Activated CD8-positive, alpha-beta T cell treated with anti-CD3 and anti-CD28 coated beads for 36 hours (primary cell): ENCODE results near the gene RPS18. TPM values are rescaled to one million over a fixed set of nuclear protein-coding genes. Genes with fewer than 3 reads are reported as not detected.

ENCODE experiments used
- ATAC-seq: fragments of 200-7000 bp; cut with Tn5 transposase; one replicate; pipeline ENCODE4 v1.10.0; 2021; ENCODE audit warnings: mild to moderate bottlenecking, moderate library complexity
- CTCF ChIA-PET: fragments of 350-600 bp; sonication (Branson Sonifier 250); formaldehyde crosslinking; loops from one replicate; lab custom pipeline; 2021; ENCODE audit warnings: antibody characterized with exemption; lab: Charles Lee
- POLR2A ChIA-PET: fragments of 350-600 bp; sonication (Branson Sonifier 250); formaldehyde crosslinking; loops from one replicate; lab custom pipeline; 2021; ENCODE audit warnings: antibody characterized with exemption; lab: Charles Lee
- DNase-seq: peaks from one replicate; pipeline ENCODE4 v3.0.0-alpha.2; 2020
- H3K27ac Mint-ChIP-seq: one replicate; pipeline ENCODE4 v1.8.0; 2021; ENCODE audit warnings: mild to moderate bottlenecking, mixed read lengths
- H3K27me3 Mint-ChIP-seq: one replicate; pipeline ENCODE4 v1.8.0; 2021; ENCODE audit warnings: mixed read lengths
- H3K36me3 Mint-ChIP-seq: one replicate; pipeline ENCODE4 v1.8.0; 2021; ENCODE audit warnings: low read depth, mixed read lengths
- H3K4me1 Mint-ChIP-seq: one replicate; pipeline ENCODE4 v1.8.0; 2021; ENCODE audit warnings: low read depth, mixed read lengths
- H3K4me3 Mint-ChIP-seq: one replicate; pipeline ENCODE4 v1.8.0; 2021; ENCODE audit warnings: mild to moderate bottlenecking, moderate library complexity, mixed read lengths
- H3K9me3 Mint-ChIP-seq: one replicate; pipeline ENCODE4 v1.8.0; 2021; ENCODE audit warnings: mixed read lengths
- CTCF ChIP-seq: fragments of 200-600 bp; IDR thresholded peaks from one replicate; pipeline ENCODE4 v1.8.0; 2022; ENCODE audit warnings: antibody characterized with exemption, mild to moderate bottlenecking
- intact Hi-C: fragments of 100-400 bp; cut with micrococcal nuclease; formaldehyde crosslinking; loops from one replicate; pipeline ENCODE4 v1.10.0; 2022
- total RNA-seq, 2 experiments: library from RNA; stranded (reverse); gene quantifications; one replicate each; pipeline ENCODE4 v1.2.3, GENCODE V29; 2021

Gene RPS18
- total RNA-seq, 2 experiments from 2014 or later: 4,910 to 4,938 TPM

GRCh38 chr6:33264015-33264414 lies 7.9 kb upstream of the RPS18 start:
- H3K9me3 Mint-ChIP-seq: no peaks in the 10 kb centered on the region
- TF ChIP-seq CTCF: no peak
- no peaks in the 10 kb centered on the region for H3K27me3 Mint-ChIP-seq
- H3K36me3 Mint-ChIP-seq: peaks cover 49% of the 10 kb centered on the region
- ChIA-PET POLR2A (interaction anchor here (1.1 to 2.9 kb wide), 3 partner anchors 8 to 13 kb away, joined by 3 to 19 read pairs (median 5); partner anchors contain the start of genes B3GALT4, RPS18 and VPS52), CTCF (interaction anchor here (0.7 kb wide), 1 partner anchor 8 kb away, joined by 3 read pairs; the partner anchor contains the start of genes RPS18 and VPS52)
- peaks cover 11% of the 10 kb centered on the region for H3K4me1 Mint-ChIP-seq
- ATAC-seq: peak; percentile 39
- intact Hi-C loops: no loop called here
- DNase-seq: no peak
- H3K4me3 Mint-ChIP-seq: no peak overlapping the region
- H3K27ac Mint-ChIP-seq: peak overlapping the region; percentile 56

GRCh38 chr6:33271117-33271467 lies 783 bp upstream of the RPS18 start:
- intact Hi-C loops: no loop called here
- no peak for TF ChIP-seq CTCF
- H3K9me3 Mint-ChIP-seq: no peaks in the 10 kb centered on the region
- peaks cover 68% of the 10 kb centered on the region for H3K36me3 Mint-ChIP-seq
- H3K27ac Mint-ChIP-seq: peak overlapping the region; percentile 100
- no peaks in the 10 kb centered on the region for H3K27me3 Mint-ChIP-seq
- ATAC-seq: peak; percentile 12
- DNase-seq: no peak
- H3K4me3 Mint-ChIP-seq: peak overlapping the region; percentile 95
- ChIA-PET POLR2A (interaction anchor here (0.7 to 4.5 kb wide), 32 partner anchors 8 to 427 kb away, joined by 3 to 67 read pairs (median 8); partner anchors contain the start of genes HLA-DMA, HSD17B8, PFDN6 and PSMB8), CTCF (interaction anchor here (0.9 to 5.4 kb wide), 9 partner anchors 11 to 299 kb away, joined by 3 to 36 read pairs (median 4); partner anchors contain the start of genes HSD17B8, PFDN6 and WDR46)
- peaks cover 31% of the 10 kb centered on the region for H3K4me1 Mint-ChIP-seq

- ChIA-PET CTCF (interaction anchor here (1.0 to 5.4 kb wide), 10 partner anchors 9 to 307 kb away, joined by 3 to 36 read pairs (median 4); partner anchors contain the start of genes BAK1, HSD17B8, PFDN6 and WDR46), POLR2A (interaction anchor here (0.7 to 4.5 kb wide), 30 partner anchors 9 to 301 kb away, joined by 3 to 67 read pairs (median 8); partner anchors contain the start of genes HSD17B8, PFDN6, RGL2 and RING1)
- no peaks in the 10 kb centered on the region for H3K27me3 Mint-ChIP-seq
- no peaks in the 10 kb centered on the region for H3K9me3 Mint-ChIP-seq
- H3K4me1 Mint-ChIP-seq: peaks cover 37% of the 10 kb centered on the region
- H3K27ac Mint-ChIP-seq: peak overlapping the region; percentile 100
- DNase-seq: no peak
- peaks cover 68% of the 10 kb centered on the region for H3K36me3 Mint-ChIP-seq
- no peak for TF ChIP-seq CTCF
- ATAC-seq: peak; percentile 2
- H3K4me3 Mint-ChIP-seq: peak overlapping the region; percentile 95
- intact Hi-C loops: no loop called here
These were observed 627 bp downstream of the RPS18 start for GRCh38 chr6:33272275-33273128.

- no peak for DNase-seq
- H3K27me3 Mint-ChIP-seq: no peaks in the 10 kb centered on the region
- POLR2A ChIA-PET: interaction anchor here (0.6 to 9.5 kb wide), 14 partner anchors 8 to 153 kb away, joined by 3 to 261 read pairs (median 13); partner anchors contain the start of genes PFDN6, RGL2 and WDR46
- TF ChIP-seq CTCF: no peak
- H3K4me3 Mint-ChIP-seq: peak overlapping the region; percentile 95
- H3K4me1 Mint-ChIP-seq: peaks cover 43% of the 10 kb centered on the region
- no peak for ATAC-seq
- H3K36me3 Mint-ChIP-seq: peaks cover 62% of the 10 kb centered on the region
- peak overlapping the region; percentile 100 for H3K27ac Mint-ChIP-seq
- H3K9me3 Mint-ChIP-seq: no peaks in the 10 kb centered on the region
- CTCF ChIA-PET: interaction anchor here (1.2 to 5.4 kb wide), 2 partner anchors 14 to 24 kb away, joined by 4 to 36 read pairs; no protein-coding TSS in a partner anchor
- intact Hi-C loops: no loop called here
These were observed 1.5 kb downstream of the RPS18 start for GRCh38 chr6:33273129-33273923.
